PC-3 (cell line): ENCODE data around the gene TUBB2B.

Experiments used
- CTCF ChIP-seq: fragments of 300-600 bp; sonication (generic); conservative IDR thresholded peaks from 2 replicates; pipeline ENCODE4 v1.5.1; 2017; ENCODE audit warnings: antibody characterized with exemption, low read depth, mild to moderate bottlenecking, low read length
- EZH2 ChIP-seq: fragments of 300-600 bp; sonication (generic); IDR thresholded peaks from one replicate; pipeline ENCODE4 v1.6.1; 2017; ENCODE audit warnings: antibody characterized with exemption, mild to moderate bottlenecking, low read length; ENCODE audit not compliant: unreplicated experiment

GRCh38 chr6:3200682-3201081 is 26.8 kb downstream of the TUBB2B start:
- TF ChIP-seq CTCF (no peak), EZH2 (no peak)
